ENCODE data around the gene PIP5K1C. TPM values are rescaled to one million over a fixed set of nuclear protein-coding genes. Genes with fewer than 3 reads are reported as not detected.
A peak's percentile ranks its signal among the peaks of the same experiment; 100 is the strongest.
"Not testable (repeated sequence)": the region's sequence is repeated elsewhere in the genome, so short reads cannot be mapped to it uniquely, and the experiment has no call there.

The PIP5K1C gene
- polyA plus RNA-seq, 2 of the 4 experiments (the other 2 are of a cell fraction): 2.6 to 9.3 TPM

- H3K4me1 ChIP-seq: peaks cover 19% of the 10 kb centered on the region
- FAIRE-seq: no peak
- ChIA-PET CTCF (interaction anchor here (0.9 to 3.5 kb wide), 10 partner anchors 11 to 155 kb away, joined by 3 to 30 read pairs (median 6); partner anchors contain the start of gene PIP5K1C), POLR2A (no interaction called here)
- no peak overlapping the region for H3K27ac ChIP-seq
- H3K9me3 ChIP-seq: no peaks in the 10 kb centered on the region
- 88% methylated on average over 11 of the region's 18 CpGs for WGBS (ENCODE audit: missing lambda C conversion rate)
- TF ChIP-seq ZFP36 (IDR thresholded peaks at IDR 0.05; ENCODE audit: borderline replicate concordance, partially characterized antibody) (no peak), HDAC2 (IDR thresholded peaks at IDR 0.05) (no peak), SMC3 (IDR thresholded peaks at IDR 0.05) (no peak), ZNF302 (CRISPR knock-in tag; IDR thresholded peaks at IDR 0.05) (no peak), NPAS2 (CRISPR knock-in tag; IDR thresholded peaks at IDR 0.05; ENCODE audit: borderline replicate concordance) (no peak), HMGXB4 (CRISPR knock-in tag; IDR thresholded peaks at IDR 0.05; ENCODE audit: borderline replicate concordance) (no peak), FOSL2 (IDR thresholded peaks at IDR 0.05) (no peak), FOSL2 (CRISPR knock-in tag; IDR thresholded peaks at IDR 0.05) (no peak), JUNB (IDR thresholded peaks at IDR 0.05) (no peak), MAFK (IDR thresholded peaks at IDR 0.05; ENCODE audit: partially characterized antibody) (no peak), RNF2 (IDR thresholded peaks at IDR 0.05; ENCODE audit: borderline replicate concordance, low read depth) (no peak), MAX (IDR thresholded peaks at IDR 0.05) (no peak), HOXA7 (CRISPR knock-in tag; IDR thresholded peaks at IDR 0.05) (no peak), TP53 (CRISPR knock-in tag; IDR thresholded peaks at IDR 0.05) (no peak), PHF8 (IDR thresholded peaks at IDR 0.05; ENCODE audit: borderline replicate concordance, low read depth) (no peak), E2F6 (IDR thresholded peaks at IDR 0.05; ENCODE audit: borderline replicate concordance, low read depth) (no peak), KDM5A (IDR thresholded peaks at IDR 0.05) (no peak), HES2 (IDR thresholded peaks at IDR 0.05) (no peak)
- no peak overlapping the region for H3K4me2 ChIP-seq
- ATAC-seq: no peak
- H3K4me3 ChIP-seq: no peak overlapping the region
- no peak for DNase-seq (ENCODE audit: low read depth in 1 of 2, low spot score in 1 of 2)
These were observed 33.1 kb downstream of the PIP5K1C start for GRCh38 chr19:3667037-3667638.

- whole genome bisulfite sequencing (ENCODE audit: missing lambda C conversion rate): 88% methylated on average over 14 of the region's 14 CpGs
- TF ChIP-seq KDM1A (IDR thresholded peaks at IDR 0.05; ENCODE audit: low read depth): peak; percentile 76; the same call in 1 of the 2 replicates
- POLR2A ChIA-PET; ATAC-seq; H3K4me2 ChIP-seq; DNase-seq (ENCODE audit: low read depth in 1 of 2, low spot score in 1 of 2); H3K27ac ChIP-seq; H3K9me3 ChIP-seq; H3K4me3 ChIP-seq; FAIRE-seq: not testable (repeated sequence)
- CTCF ChIA-PET: interaction anchor here (0.7 to 3.5 kb wide), 23 partner anchors 8 to 220 kb away, joined by 3 to 30 read pairs (median 4); partner anchors contain the start of genes PIP5K1C and TJP3
- peaks cover 19% of the 10 kb centered on the region for H3K4me1 ChIP-seq
These were observed 33.8 kb downstream of the PIP5K1C start for GRCh38 chr19:3666545-3666856.

- DNase-seq (ENCODE audit: low read depth in 1 of 2, low spot score in 1 of 2): peak in 1 of 2 experiments; percentile 57
- CTCF ChIA-PET: interaction anchor here (0.7 to 3.5 kb wide), 25 partner anchors 8 to 304 kb away, joined by 3 to 30 read pairs (median 4); partner anchors contain the start of gene TJP3
These were observed 34.4 kb downstream of the PIP5K1C start for GRCh38 chr19:3665681-3666544.

More at GRCh38 chr19:3665681-3666544, 34.4 kb downstream of the PIP5K1C start:
- no peak for FAIRE-seq
- no peak overlapping the region for H3K4me3 ChIP-seq
- H3K9me3 ChIP-seq: no peaks in the 10 kb centered on the region
- no peak overlapping the region for H3K27ac ChIP-seq
- no peak overlapping the region for H3K4me2 ChIP-seq
- TF ChIP-seq ZC3H11A (IDR thresholded peaks at IDR 0.05) (no peak), RAD21 (conservative IDR thresholded peaks at IDR 0.05 in 1 of 2, IDR thresholded peaks at IDR 0.05 in 1 of 2) (peak; percentile 78 to 83), CTCF (IDR thresholded peaks at IDR 0.05) (peak; percentile 74), HOXB13 (CRISPR knock-in tag; IDR thresholded peaks at IDR 0.05; ENCODE audit: low read depth) (no peak), TP53 (CRISPR knock-in tag; IDR thresholded peaks at IDR 0.05) (no peak), SMC3 (IDR thresholded peaks at IDR 0.05) (peak; percentile 77), RARB (CRISPR knock-in tag; IDR thresholded peaks at IDR 0.05) (no peak), BHLHE40 (IDR thresholded peaks at IDR 0.05; ENCODE audit: low read depth, low read length) (no peak), JUNB (IDR thresholded peaks at IDR 0.05) (no peak)
- POLR2A ChIA-PET: no interaction called here
- H3K4me1 ChIP-seq: peaks cover 13% of the 10 kb centered on the region
- ATAC-seq: peak; percentile 67 to 81; a peak in 5 of 6 replicates
- 58% methylated on average over 11 of the region's 40 CpGs for WGBS (ENCODE audit: missing lambda C conversion rate)

All from A549 (cell line).